Suprapubic skin (tissue), 4 donors: ENCODE results near the gene SNX15.

ENCODE experiments used
- EP300 ChIP-seq: sonication (generic); formaldehyde crosslinking; IDR thresholded peaks from one replicate; pipeline ENCODE4 v1.6.1; 2017; ENCODE audit warnings: antibody characterized with exemption
- POLR2A ChIP-seq, 2 donors: fragments of 450-650 bp; IDR thresholded peaks; one replicate each; pipeline ENCODE4 v1.6.1; 2017; ENCODE audit warnings: antibody characterized with exemption in 2 of 2, mild to moderate bottlenecking in 2 of 2, moderate library complexity in 2 of 2
- POLR2AphosphoS5 ChIP-seq, 3 donors: sonication (generic); formaldehyde crosslinking; IDR thresholded peaks; one replicate each; pipeline ENCODE4 v1.6.1; 2017; ENCODE audit warnings: antibody characterized with exemption in 3 of 3
- TF ChIP-seq, protein P1 (sequence below), 2 donors: fragments of 200-600 bp in 1 of 2; fragments of 450-650 bp in 1 of 2; sonication (generic) in 1 of 2; IDR thresholded peaks; one replicate each; pipeline ENCODE4 v1.5.1; 2016 to 2019; ENCODE audit warnings: antibody characterized with exemption in 2 of 2, mild to moderate bottlenecking in 1 of 2, moderate library complexity in 1 of 2

DNA sequence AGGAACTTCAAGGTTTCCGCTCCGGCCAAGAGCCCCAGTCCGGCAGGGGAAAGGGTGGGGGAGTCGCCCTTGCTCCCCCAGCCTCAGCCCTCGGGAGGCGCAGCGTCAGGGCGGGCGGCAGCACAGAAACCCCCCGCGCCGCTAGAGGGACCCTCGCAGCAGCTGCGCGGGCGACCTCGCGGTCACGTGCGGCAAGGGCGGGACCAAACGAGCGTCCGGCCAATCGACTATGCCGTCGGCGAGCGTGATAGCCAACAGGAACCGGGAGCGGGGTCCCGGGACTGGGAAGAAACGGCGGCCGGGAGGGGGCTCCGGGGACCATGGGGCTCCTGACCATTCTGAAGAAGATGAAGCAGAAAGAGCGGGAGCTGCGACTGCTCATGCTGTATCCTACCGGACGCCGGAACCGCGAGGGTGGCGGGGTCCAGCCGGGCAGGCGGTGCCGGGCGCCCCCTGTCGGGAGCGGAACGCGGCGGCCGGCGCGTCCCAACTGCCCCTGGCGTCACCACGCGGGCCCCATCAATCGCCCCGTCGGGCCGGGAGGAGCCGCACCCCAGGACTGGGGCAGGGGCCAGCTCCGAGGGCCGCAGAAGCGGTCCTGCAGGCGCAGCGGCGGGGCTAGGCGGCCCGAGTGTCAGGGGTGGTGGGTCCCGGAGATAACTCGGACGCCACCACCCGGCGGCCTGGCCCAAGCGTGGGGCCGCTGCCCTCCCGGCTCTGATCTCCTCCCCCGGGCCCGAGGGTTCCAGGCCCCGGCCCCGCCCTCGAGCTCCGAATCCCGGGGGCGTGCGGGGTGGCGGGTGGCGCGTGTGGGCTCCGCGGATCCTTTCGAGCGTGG, 13.1 kb upstream of the SNX15 start, which contains the start of gene ARL2:
- TF ChIP-seq POLR2AphosphoS5 (IDR thresholded peaks at IDR 0.05) (no peak), EP300 (no peak), POLR2A (IDR thresholded peaks at IDR 0.05) (no peak)
- TF ChIP-seq, protein P1, sequence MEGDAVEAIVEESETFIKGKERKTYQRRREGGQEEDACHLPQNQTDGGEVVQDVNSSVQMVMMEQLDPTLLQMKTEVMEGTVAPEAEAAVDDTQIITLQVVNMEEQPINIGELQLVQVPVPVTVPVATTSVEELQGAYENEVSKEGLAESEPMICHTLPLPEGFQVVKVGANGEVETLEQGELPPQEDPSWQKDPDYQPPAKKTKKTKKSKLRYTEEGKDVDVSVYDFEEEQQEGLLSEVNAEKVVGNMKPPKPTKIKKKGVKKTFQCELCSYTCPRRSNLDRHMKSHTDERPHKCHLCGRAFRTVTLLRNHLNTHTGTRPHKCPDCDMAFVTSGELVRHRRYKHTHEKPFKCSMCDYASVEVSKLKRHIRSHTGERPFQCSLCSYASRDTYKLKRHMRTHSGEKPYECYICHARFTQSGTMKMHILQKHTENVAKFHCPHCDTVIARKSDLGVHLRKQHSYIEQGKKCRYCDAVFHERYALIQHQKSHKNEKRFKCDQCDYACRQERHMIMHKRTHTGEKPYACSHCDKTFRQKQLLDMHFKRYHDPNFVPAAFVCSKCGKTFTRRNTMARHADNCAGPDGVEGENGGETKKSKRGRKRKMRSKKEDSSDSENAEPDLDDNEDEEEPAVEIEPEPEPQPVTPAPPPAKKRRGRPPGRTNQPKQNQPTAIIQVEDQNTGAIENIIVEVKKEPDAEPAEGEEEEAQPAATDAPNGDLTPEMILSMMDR (IDR thresholded peaks at IDR 0.05), result peak; percentile 59 to 88
